ENCODE measurements around the gene BMP2. TPM values are rescaled to one million over a fixed set of nuclear protein-coding genes. Genes with fewer than 3 reads are reported as not detected.

BMP2 gene
- total RNA-seq, 3 donors from 2014 or later (not counting 1 experiment from before 2014, with no cell fraction given): 0.45 to 0.66 (median 0.45) TPM

DNA sequence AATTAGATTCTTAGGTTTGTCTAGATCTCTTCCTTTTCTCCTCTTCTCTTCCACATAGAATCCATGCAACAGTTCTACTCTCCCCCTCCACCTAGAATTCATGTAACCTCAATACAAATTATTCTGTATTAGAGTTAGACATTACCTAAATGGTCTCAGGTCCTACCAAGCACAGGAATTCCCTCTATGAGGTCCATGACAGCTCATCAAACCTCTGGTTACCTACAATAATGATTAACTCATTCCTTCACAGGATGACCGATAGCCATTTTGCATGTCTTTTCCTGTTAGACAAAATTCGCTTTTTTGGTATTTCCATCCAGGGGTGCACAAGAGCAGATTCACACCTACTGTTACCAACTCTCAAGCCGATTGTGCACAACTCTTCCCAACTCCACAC, 27.4 kb upstream of the BMP2 start:
- TF ChIP-seq, protein P1, sequence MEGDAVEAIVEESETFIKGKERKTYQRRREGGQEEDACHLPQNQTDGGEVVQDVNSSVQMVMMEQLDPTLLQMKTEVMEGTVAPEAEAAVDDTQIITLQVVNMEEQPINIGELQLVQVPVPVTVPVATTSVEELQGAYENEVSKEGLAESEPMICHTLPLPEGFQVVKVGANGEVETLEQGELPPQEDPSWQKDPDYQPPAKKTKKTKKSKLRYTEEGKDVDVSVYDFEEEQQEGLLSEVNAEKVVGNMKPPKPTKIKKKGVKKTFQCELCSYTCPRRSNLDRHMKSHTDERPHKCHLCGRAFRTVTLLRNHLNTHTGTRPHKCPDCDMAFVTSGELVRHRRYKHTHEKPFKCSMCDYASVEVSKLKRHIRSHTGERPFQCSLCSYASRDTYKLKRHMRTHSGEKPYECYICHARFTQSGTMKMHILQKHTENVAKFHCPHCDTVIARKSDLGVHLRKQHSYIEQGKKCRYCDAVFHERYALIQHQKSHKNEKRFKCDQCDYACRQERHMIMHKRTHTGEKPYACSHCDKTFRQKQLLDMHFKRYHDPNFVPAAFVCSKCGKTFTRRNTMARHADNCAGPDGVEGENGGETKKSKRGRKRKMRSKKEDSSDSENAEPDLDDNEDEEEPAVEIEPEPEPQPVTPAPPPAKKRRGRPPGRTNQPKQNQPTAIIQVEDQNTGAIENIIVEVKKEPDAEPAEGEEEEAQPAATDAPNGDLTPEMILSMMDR (IDR thresholded peaks at IDR 0.05): no peak
- no peak overlapping the region for H3K27ac Mint-ChIP-seq
- Histone ChIP-seq H3K9me3 (ENCODE audit: control insufficient read depth, insufficient read depth, low read length) (peaks cover 2% of the 10 kb centered on the region), H3K4me3 (ENCODE audit: low read length) (no peak overlapping the region), H3K4me1 (ENCODE audit: control insufficient read depth, insufficient read depth, low read length) (no peaks in the 10 kb centered on the region), H3K27ac (ENCODE audit: low read length) (no peak overlapping the region), H3K27me3 (ENCODE audit: control insufficient read depth, insufficient read depth, low read length) (no peaks in the 10 kb centered on the region), H3K36me3 (ENCODE audit: control insufficient read depth, insufficient read depth, low read length) (no peaks in the 10 kb centered on the region)
- intact Hi-C loops (cut with micrococcal nuclease): no loop called here
- H3K9me3 Mint-ChIP-seq: peaks cover 2 to 4% of the 10 kb centered on the region in 2 donors
- WGBS (ENCODE audit: insufficient coverage): 83% methylated on average over 2 of the region's 3 CpGs
- DNase-seq (no peak), ATAC-seq (no peak)
- H3K4me3 Mint-ChIP-seq: no peak overlapping the region
- no peaks in the 10 kb centered on the region for H3K36me3 Mint-ChIP-seq
- peaks cover 9 to 14% of the 10 kb centered on the region in 2 donors for H3K27me3 Mint-ChIP-seq (ENCODE audit: low read depth in 2 of 2)
- no peaks in the 10 kb centered on the region for H3K4me1 Mint-ChIP-seq

DNA sequence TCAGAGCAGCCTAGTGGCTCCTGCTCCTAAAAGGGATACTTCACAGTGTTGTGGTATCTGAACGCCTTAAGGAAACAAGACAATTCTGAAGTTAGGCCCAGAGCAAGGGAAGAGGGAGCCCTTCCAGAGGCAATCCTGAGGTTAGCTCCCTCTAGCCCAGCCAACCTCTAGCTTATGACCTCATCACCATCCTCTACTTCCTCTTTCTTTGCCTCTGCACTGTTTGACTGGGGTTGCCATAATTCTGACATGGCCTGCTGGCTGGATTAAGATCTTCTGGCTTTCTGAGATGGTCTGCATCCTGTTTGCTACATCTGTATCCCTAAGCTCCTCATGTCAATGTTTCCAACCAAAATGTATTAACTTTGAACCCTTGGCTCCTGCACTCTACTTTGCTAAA, 23.3 kb upstream of the BMP2 start:
- Mint-ChIP-seq H3K9me3 (no peaks in the 10 kb centered on the region), H3K4me1 (no peaks in the 10 kb centered on the region), H3K36me3 (no peaks in the 10 kb centered on the region), H3K27ac (no peak overlapping the region), H3K27me3 (ENCODE audit: low read depth in 2 of 2) (peaks cover 0 to 9% of the 10 kb centered on the region in 2 donors), H3K4me3 (no peak overlapping the region)
- Histone ChIP-seq H3K9me3 (ENCODE audit: control insufficient read depth, insufficient read depth, low read length) (no peaks in the 10 kb centered on the region), H3K36me3 (ENCODE audit: control insufficient read depth, insufficient read depth, low read length) (no peaks in the 10 kb centered on the region), H3K27me3 (ENCODE audit: control insufficient read depth, insufficient read depth, low read length) (no peaks in the 10 kb centered on the region), H3K27ac (ENCODE audit: low read length) (no peak overlapping the region), H3K4me3 (ENCODE audit: low read length) (no peak overlapping the region), H3K4me1 (ENCODE audit: control insufficient read depth, insufficient read depth, low read length) (no peaks in the 10 kb centered on the region)
- TF ChIP-seq, protein P1 (IDR thresholded peaks at IDR 0.05): no peak
- WGBS (ENCODE audit: insufficient coverage): 95% methylated on average over 1 of the region's 1 CpG
- no peak for ATAC-seq
- intact Hi-C loops (cut with micrococcal nuclease): no loop called here
- DNase-seq: no peak

DNA sequence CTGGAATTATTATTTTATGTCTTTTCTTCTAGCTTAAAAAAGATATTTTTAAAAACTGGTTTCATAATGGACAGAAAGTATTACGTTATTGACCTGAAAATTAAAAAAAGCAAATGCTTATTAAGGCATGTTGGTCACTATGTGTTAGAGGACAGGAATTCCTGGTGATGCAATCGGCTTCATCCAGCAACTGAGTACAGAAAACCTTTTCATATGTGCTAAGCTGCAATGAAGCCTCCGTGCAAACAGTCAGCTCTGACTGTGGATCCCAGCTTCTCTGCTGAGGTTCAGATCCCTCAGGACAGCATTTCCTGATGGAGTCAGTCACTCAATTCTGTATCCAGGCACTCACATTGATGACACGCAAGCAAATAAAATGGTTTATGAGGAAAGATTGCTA, 22.7 kb upstream of the BMP2 start:
- Mint-ChIP-seq H3K4me1 (no peaks in the 10 kb centered on the region), H3K27ac (no peak overlapping the region), H3K36me3 (no peaks in the 10 kb centered on the region), H3K9me3 (no peaks in the 10 kb centered on the region), H3K4me3 (no peak overlapping the region), H3K27me3 (ENCODE audit: low read depth in 2 of 2) (peaks cover 0 to 9% of the 10 kb centered on the region in 2 donors)
- WGBS (ENCODE audit: insufficient coverage): 91% methylated on average over 4 of the region's 4 CpGs
- no peaks in the 10 kb centered on the region for H3K27me3 ChIP-seq (ENCODE audit: control insufficient read depth, insufficient read depth, low read length)
- no peaks in the 10 kb centered on the region for H3K4me1 ChIP-seq (ENCODE audit: control insufficient read depth, insufficient read depth, low read length)
- H3K9me3 ChIP-seq (ENCODE audit: control insufficient read depth, insufficient read depth, low read length): no peaks in the 10 kb centered on the region
- ATAC-seq (no peak), DNase-seq (no peak)
- TF ChIP-seq, protein P1 (IDR thresholded peaks at IDR 0.05): no peak
- H3K27ac ChIP-seq (ENCODE audit: low read length): no peak overlapping the region
- H3K36me3 ChIP-seq (ENCODE audit: control insufficient read depth, insufficient read depth, low read length): no peaks in the 10 kb centered on the region
- intact Hi-C loops (cut with micrococcal nuclease): no loop called here
- H3K4me3 ChIP-seq (ENCODE audit: low read length): no peak overlapping the region

DNA sequence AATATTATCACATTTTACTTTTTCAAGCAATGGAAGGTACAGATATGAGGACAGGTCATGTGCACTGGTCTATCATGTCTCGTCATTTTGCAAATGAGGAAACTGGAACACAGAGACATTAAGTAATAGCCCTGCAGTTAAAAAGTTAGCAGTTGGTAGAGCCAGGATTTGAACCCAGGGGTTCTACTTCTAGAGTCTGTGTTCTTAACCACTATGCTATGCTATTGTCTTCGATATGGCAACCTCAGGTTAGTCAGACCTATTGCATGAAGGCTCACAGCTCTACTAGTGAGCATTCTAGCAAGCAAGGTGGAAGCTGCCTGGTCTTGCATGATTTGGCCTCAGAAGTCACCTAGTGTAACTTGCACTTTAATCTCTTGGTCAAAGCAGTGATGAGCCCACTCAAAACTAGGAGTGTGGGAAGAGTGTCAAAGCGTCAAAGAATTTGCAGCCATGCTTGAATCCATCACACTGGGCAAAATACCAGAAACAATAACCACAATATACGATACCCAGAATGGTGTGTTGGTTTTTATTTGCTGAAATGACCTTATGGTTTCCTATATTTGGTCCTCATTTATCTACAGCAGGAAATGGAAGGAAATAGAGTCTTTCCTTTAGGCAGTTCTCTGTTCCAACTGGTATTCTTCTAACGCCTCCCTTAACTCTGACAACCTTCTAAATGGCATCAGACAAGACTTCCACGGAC, 20.4 kb upstream of the BMP2 start:
- Histone ChIP-seq H3K36me3 (ENCODE audit: control insufficient read depth, insufficient read depth, low read length) (no peaks in the 10 kb centered on the region), H3K27me3 (ENCODE audit: control insufficient read depth, insufficient read depth, low read length) (no peaks in the 10 kb centered on the region), H3K4me3 (ENCODE audit: low read length) (no peak overlapping the region), H3K9me3 (ENCODE audit: control insufficient read depth, insufficient read depth, low read length) (no peaks in the 10 kb centered on the region), H3K4me1 (ENCODE audit: control insufficient read depth, insufficient read depth, low read length) (no peaks in the 10 kb centered on the region), H3K27ac (ENCODE audit: low read length) (no peak overlapping the region)
- intact Hi-C loops (cut with micrococcal nuclease): no loop called here
- H3K27ac Mint-ChIP-seq: no peak overlapping the region
- no peak overlapping the region for H3K4me3 Mint-ChIP-seq
- no peaks in the 10 kb centered on the region for H3K9me3 Mint-ChIP-seq
- peaks cover 0 to 3% of the 10 kb centered on the region in 2 donors for H3K27me3 Mint-ChIP-seq (ENCODE audit: low read depth in 2 of 2)
- ATAC-seq (no peak), DNase-seq (no peak)
- H3K36me3 Mint-ChIP-seq: no peaks in the 10 kb centered on the region
- TF ChIP-seq, protein P1 (IDR thresholded peaks at IDR 0.05): no peak
- 70% methylated on average over 4 of the region's 6 CpGs for WGBS (ENCODE audit: insufficient coverage)
- no peaks in the 10 kb centered on the region for H3K4me1 Mint-ChIP-seq
